IPS-NIHi11 (cell line): ENCODE measurements around the gene GRAMD4.

Experiments
- DNase-seq: peaks from one replicate; pipeline ENCODE4 v3.0.0; 2012; ENCODE audit warnings: mixed read lengths, low spot score

Gene GRAMD4

DNA sequence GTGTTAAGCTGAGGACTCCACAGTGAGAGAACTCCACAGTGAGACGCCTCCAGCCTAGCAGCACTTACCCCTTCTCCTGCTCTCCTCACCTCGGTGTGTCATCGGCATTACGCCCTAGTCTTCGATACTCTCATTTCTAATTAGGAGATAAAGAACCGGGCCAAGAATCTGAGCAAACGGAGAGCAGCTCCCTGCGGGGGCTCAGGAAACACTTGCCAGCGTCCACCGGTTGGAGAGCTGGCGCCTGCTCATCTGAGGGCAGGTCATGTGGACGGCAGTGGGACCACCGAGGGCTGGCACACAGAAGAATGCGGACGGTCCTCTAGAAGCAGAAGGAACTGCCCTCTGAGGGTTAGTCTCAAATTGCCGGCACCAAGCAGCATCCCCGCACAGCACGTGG is 104.9 kb downstream of the GRAMD4 start:
- no peak for DNase-seq

DNA sequence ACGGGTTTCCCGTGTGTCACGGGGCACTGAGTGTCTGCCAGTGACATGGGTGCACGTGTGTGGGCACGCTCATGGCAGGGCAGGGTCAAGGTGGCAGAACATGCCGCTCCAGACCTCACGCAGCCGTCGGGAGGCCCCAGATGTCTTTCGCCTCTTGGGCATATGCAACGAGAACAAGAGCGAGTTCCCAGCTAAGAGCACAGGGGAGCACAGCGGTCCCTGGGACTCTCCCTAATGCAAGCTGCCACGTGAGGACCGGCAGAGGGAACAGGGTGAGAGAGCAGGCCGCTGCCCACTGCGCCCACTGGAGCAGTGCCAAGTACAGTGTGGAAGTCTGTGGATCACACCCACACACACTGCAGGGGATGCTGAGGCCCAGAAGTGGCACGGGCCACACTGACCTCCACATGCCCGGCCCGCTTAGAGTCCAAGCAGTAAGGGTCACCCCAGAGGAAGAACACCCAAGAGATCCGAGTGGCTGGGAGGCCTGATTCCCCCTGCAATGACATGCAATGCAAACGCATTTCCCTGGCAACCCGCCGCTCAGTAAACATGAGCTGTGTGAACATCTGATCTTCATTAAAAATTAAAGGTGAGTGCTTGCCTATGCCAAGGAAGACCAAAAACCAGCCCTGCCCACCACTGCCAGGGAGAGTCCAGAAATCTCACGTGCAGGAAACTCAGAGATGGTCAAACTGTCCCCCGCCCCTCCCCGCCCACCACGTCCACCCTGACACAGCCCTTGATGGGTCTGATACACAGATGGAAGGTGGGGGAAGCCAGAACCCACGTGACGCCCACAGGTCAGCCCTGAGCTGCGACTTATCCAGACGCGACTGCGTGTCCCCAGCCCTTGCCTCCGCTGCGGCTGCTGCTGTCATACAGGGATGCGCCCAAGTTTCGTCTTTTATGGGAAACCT is 106.1 kb downstream of the GRAMD4 start:
- no peak for DNase-seq

GRCh38 chr22:46726986-46727317 is 106.8 kb downstream of the GRAMD4 start:
- no peak for DNase-seq

DNA sequence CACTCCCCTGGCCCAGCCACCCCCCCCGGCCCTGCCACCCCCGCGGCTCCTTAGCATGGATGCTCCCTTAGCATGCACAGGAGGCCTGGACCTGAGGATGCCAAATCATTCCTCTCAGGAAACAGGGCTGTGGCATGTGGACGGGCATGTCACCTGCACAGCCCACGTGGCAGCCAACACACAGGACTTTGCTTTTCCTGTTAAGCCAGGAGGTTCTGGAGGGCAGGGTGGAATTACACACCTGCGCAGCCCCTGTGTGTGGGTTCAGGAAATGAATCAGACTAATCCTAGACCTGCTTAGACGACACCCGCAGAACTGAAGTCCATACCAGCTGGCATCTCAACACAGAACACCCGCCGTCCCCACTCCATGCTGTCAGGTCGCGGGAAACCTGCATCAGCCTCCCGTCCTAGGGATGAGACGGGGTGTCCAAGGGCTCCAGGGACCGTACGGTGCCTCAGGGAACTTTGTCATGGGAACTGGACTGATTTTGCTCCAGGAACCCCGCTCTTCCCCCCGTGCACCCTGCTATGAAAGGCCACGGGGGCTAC is 107.7 kb downstream of the GRAMD4 start:
- no peak for DNase-seq

GRCh38 chr22:46728470-46728869 is 108.3 kb downstream of the GRAMD4 start:
- no peak for DNase-seq
